ENCODE results near the gene ERGIC1. TPM values are rescaled to one million over a fixed set of nuclear protein-coding genes. Genes with fewer than 3 reads are reported as not detected.

The ERGIC1 gene
- total and polyA plus RNA-seq, 2 of the 8 experiments (the other 6 are each of a cell fraction or from before 2014, with no cell fraction given) = 95.3 to 106 TPM

- TF ChIP-seq TAF7 (optimal IDR thresholded peaks at IDR 0.05; ENCODE audit: borderline replicate concordance, low read depth, low read length) (no peak), POU5F1 (IDR thresholded peaks at IDR 0.05; ENCODE audit: low read depth, low read length) (no peak), KDM1A (IDR thresholded peaks at IDR 0.05; ENCODE audit: borderline replicate concordance, low read length) (no peak), MAX (IDR thresholded peaks at IDR 0.05) (no peak)
These were observed 25.9 kb downstream of the ERGIC1 start (continued) for GRCh38 chr5:172859966-172860365.
